Mesenchymal stem cell (in vitro differentiated cells and primary cell): ENCODE measurements around the gene HIP1.
"Not testable (repeated sequence)": the region's sequence is repeated elsewhere in the genome, so short reads cannot be mapped to it uniquely, and the experiment has no call there.

Experiments
- DNase-seq: peaks from one replicate; pipeline ENCODE4 v3.0.0-alpha.2; 2013
- H2AFZ ChIP-seq: one replicate; pipeline ENCODE4 v1.6.1; 2013; ENCODE audit warnings: low read depth, mild to moderate bottlenecking, control low read depth, inconsistent platforms, low read length, moderate library complexity
- H2AK5ac ChIP-seq: 2 replicates; pipeline ENCODE4 v1.6.1; 2013; ENCODE audit warnings: low read length, moderate library complexity, mild to moderate bottlenecking, inconsistent platforms; ENCODE audit not compliant: severe bottlenecking
- H2BK120ac ChIP-seq: one replicate; pipeline ENCODE4 v1.6.1; 2013; ENCODE audit warnings: low read depth, mild to moderate bottlenecking, inconsistent platforms, low read length, moderate library complexity
- H2BK12ac ChIP-seq, 2 experiments: one replicate each; pipeline ENCODE4 v1.6.1; 2013; ENCODE audit warnings: inconsistent platforms in 2 of 2, low read length in 2 of 2, mild to moderate bottlenecking in 2 of 2, moderate library complexity in 2 of 2, control low read depth in 1 of 2
- H2BK15ac ChIP-seq: one replicate; pipeline ENCODE4 v1.6.1; 2013; ENCODE audit warnings: mild to moderate bottlenecking, low read depth, inconsistent platforms; ENCODE audit not compliant: poor library complexity, severe bottlenecking
- H2BK5ac ChIP-seq: 2 replicates; pipeline ENCODE4 v1.6.1; 2013; ENCODE audit warnings: low read depth, mild to moderate bottlenecking, low read length, control low read depth, inconsistent platforms; ENCODE audit not compliant: poor library complexity, severe bottlenecking
- H3K14ac ChIP-seq, 2 experiments: one replicate each; pipeline ENCODE4 v1.6.1; 2013; ENCODE audit warnings: inconsistent platforms in 2 of 2, low read length in 2 of 2, control low read depth in 1 of 2, mild to moderate bottlenecking in 1 of 2, moderate library complexity in 1 of 2
- H3K18ac ChIP-seq, 2 experiments: one replicate each; pipeline ENCODE4 v1.6.1; 2013; ENCODE audit warnings: inconsistent platforms in 2 of 2, low read length in 2 of 2, control low read depth in 1 of 2, low read depth in 1 of 2, mild to moderate bottlenecking in 1 of 2
- H3K23ac ChIP-seq, 2 experiments: one replicate each; pipeline ENCODE4 v1.6.1; 2013; ENCODE audit warnings: inconsistent platforms in 2 of 2, low read length in 2 of 2, mild to moderate bottlenecking in 2 of 2, moderate library complexity in 2 of 2, control low read depth in 1 of 2
- H3K27ac ChIP-seq: 2 replicates; pipeline ENCODE4 v1.5.1; 2013; ENCODE audit warnings: mild to moderate bottlenecking, moderate library complexity, low read length, control low read depth, inconsistent platforms; ENCODE audit not compliant: poor library complexity, severe bottlenecking
- H3K27me3 ChIP-seq, 2 experiments: 2 replicates each; pipeline versions ENCODE4 v1.6.1 to v1.7.0; 2013; ENCODE audit warnings: low read length in 2 of 2, mild to moderate bottlenecking in 2 of 2, moderate library complexity in 2 of 2, control low read depth in 1 of 2, inconsistent platforms in 1 of 2; ENCODE audit not compliant: control insufficient read depth in 1 of 2, insufficient read depth in 1 of 2
- H3K36me3 ChIP-seq, 2 experiments: 2 replicates each; pipeline versions ENCODE4 v1.6.1 to v1.7.0; 2013; ENCODE audit warnings: low read length in 2 of 2, control low read depth in 1 of 2, inconsistent platforms in 1 of 2, low read depth in 1 of 2, mild to moderate bottlenecking in 1 of 2; ENCODE audit not compliant: insufficient read depth in 2 of 2, control insufficient read depth in 1 of 2
- H3K4ac ChIP-seq, 2 experiments: one replicate each; pipeline ENCODE4 v1.6.1; 2013; ENCODE audit warnings: inconsistent platforms in 2 of 2, low read length in 2 of 2, mild to moderate bottlenecking in 2 of 2, moderate library complexity in 2 of 2, control low read depth in 1 of 2, low read depth in 1 of 2
- H3K4me1 ChIP-seq: 2 replicates; pipeline ENCODE4 v1.6.1; 2013; ENCODE audit warnings: low read depth, low read length, control low read depth; ENCODE audit not compliant: control insufficient read depth, insufficient read depth
- H3K4me2 ChIP-seq: 2 replicates; pipeline ENCODE4 v1.6.1; 2013; ENCODE audit warnings: low read length, mild to moderate bottlenecking, inconsistent platforms; ENCODE audit not compliant: poor library complexity, severe bottlenecking
- H3K4me3 ChIP-seq, 2 experiments: 2 replicates each; pipeline versions ENCODE4 v1.5.1 to v1.7.0; 2013; ENCODE audit warnings: low read length in 2 of 2, mild to moderate bottlenecking in 2 of 2, control low read depth in 1 of 2, low read depth in 1 of 2; ENCODE audit not compliant: insufficient read depth in 1 of 2
- H3K79me1 ChIP-seq: replicated peaks from 2 replicates; pipeline ENCODE4 v1.6.1; 2013; ENCODE audit warnings: mild to moderate bottlenecking, control low read depth, low read length, inconsistent platforms; ENCODE audit not compliant: poor library complexity, severe bottlenecking
- H3K9ac ChIP-seq: 2 replicates; pipeline ENCODE4 v1.7.0; 2013; ENCODE audit warnings: mild to moderate bottlenecking, low read length, moderate library complexity
- H3K9me3 ChIP-seq: 2 replicates; pipeline ENCODE4 v1.7.0; 2013; ENCODE audit warnings: mild to moderate bottlenecking, low read length; ENCODE audit not compliant: control insufficient read depth
- H4K8ac ChIP-seq: one replicate; pipeline ENCODE4 v1.6.1; 2013; ENCODE audit warnings: inconsistent platforms, mild to moderate bottlenecking, low read length, moderate library complexity
- H4K91ac ChIP-seq: one replicate; pipeline ENCODE4 v1.6.1; 2013; ENCODE audit warnings: mild to moderate bottlenecking, low read length, inconsistent platforms
- WGBS: methylation state at CpG from one replicate; pipeline ENCODE4 v1.1.7; 2013; ENCODE audit warnings: mixed read lengths; 5-methylcytosine and 5-hydroxymethylcytosine counted together

The HIP1 gene

GRCh38 chr7:75614401-75614800 lies 124.3 kb downstream of the HIP1 start:
- H3K14ac ChIP-seq = no peak overlapping the region
- H3K4me2 ChIP-seq = no peak overlapping the region
- no peak overlapping the region for H3K9ac ChIP-seq
- H3K9me3 ChIP-seq = no peaks in the 10 kb centered on the region
- no peak overlapping the region for H3K18ac ChIP-seq
- no peak overlapping the region for H2BK15ac ChIP-seq
- H2BK12ac ChIP-seq = no peak overlapping the region
- H3K27me3 ChIP-seq = no peaks in the 10 kb centered on the region
- WGBS = 94% methylated on average over 2 of the region's 6 CpGs
- DNase-seq = no peak
- H2BK120ac ChIP-seq = no peak overlapping the region
- no peak overlapping the region for H3K4ac ChIP-seq
- no peak overlapping the region for H2BK5ac ChIP-seq
- peaks cover 9% of the 10 kb centered on the region for H3K4me1 ChIP-seq
- no peak overlapping the region for H4K91ac ChIP-seq
- no peak overlapping the region for H4K8ac ChIP-seq
- no peaks in the 10 kb centered on the region for H3K36me3 ChIP-seq
- H2AK5ac ChIP-seq = no peak overlapping the region
- H3K4me3 ChIP-seq = no peak overlapping the region
- H3K23ac ChIP-seq = no peak overlapping the region
- H3K79me1 ChIP-seq = peaks cover 21% of the 10 kb centered on the region
- no peak overlapping the region for H3K27ac ChIP-seq
- H2AFZ ChIP-seq = no peak overlapping the region

DNA sequence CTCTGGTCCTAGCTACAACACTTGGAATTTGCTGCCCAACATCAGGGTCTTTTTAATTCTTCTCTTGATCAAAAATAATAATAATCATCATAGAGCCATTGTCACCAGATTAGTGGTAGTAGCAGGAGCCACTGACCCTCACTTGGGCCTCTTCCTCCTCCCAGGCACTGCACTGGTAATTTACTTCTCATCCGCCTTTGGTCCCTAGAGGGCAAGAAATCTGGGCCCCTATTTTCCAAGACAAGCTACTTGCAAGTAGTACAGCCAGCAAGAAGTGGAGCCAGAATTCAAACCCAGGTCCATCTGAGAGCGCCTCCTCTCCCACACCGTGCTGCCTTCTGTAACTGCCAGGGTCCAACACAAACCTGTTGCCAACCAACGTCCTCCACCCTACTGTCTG lies 125.4 kb downstream of the HIP1 start:
- H4K8ac ChIP-seq = no peak overlapping the region
- H3K4ac ChIP-seq = no peak overlapping the region
- no peaks in the 10 kb centered on the region for H3K36me3 ChIP-seq
- no peak overlapping the region for H3K9ac ChIP-seq
- no peak overlapping the region for H2BK12ac ChIP-seq
- H3K4me2 ChIP-seq = no peak overlapping the region
- H2AFZ ChIP-seq = no peak overlapping the region
- no peak overlapping the region for H2AK5ac ChIP-seq
- H3K14ac ChIP-seq = no peak overlapping the region
- H3K27ac ChIP-seq = no peak overlapping the region
- no peak overlapping the region for H2BK120ac ChIP-seq
- 94% methylated on average over 4 of the region's 4 CpGs for WGBS
- peak overlapping the region; percentile 14 for H4K91ac ChIP-seq
- no peak overlapping the region for H3K4me3 ChIP-seq
- peaks cover 24% of the 10 kb centered on the region for H3K79me1 ChIP-seq
- H3K4me1 ChIP-seq = peaks cover 9% of the 10 kb centered on the region
- DNase-seq = no peak
- H3K23ac ChIP-seq = no peak overlapping the region
- H2BK5ac ChIP-seq = no peak overlapping the region
- H2BK15ac ChIP-seq = no peak overlapping the region
- no peaks in the 10 kb centered on the region for H3K9me3 ChIP-seq
- H3K27me3 ChIP-seq = no peaks in the 10 kb centered on the region
- no peak overlapping the region for H3K18ac ChIP-seq

DNA sequence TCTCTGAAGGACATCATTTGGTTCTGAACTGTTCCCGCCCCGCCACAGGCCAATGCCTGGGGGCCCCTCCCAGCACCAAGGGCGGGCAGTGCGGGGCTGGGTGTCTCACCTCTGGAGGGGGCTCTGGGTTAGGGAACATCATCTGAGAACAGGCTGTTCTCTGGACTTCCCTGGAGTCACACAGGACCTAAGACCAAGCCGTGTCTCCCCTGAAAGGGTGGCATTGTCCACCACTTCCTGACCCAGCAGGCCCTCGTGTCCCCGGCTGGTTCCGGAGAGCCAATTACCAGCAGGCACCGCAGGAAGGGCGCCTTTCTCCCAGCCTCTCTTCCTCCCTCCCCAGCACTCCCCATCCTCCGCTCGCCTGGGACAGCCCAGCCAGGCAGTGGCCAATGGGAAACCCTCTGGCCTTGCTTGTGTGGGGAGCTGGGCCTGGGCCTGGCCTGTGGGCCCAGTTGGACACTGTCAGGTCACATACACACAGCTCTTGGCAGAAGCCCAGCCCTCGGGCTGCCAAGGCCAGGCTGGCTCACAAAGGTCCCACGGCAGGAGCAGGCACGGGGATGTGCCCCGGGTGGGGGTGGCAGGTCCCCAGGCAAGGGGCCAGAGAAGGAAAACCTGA lies 127.1 kb downstream of the HIP1 start:
- H4K91ac ChIP-seq = peak overlapping the region; percentile 25
- H3K4me3 ChIP-seq = no peak overlapping the region
- no peaks in the 10 kb centered on the region for H3K27me3 ChIP-seq
- no peak overlapping the region for H3K4me2 ChIP-seq
- no peak overlapping the region for H3K9ac ChIP-seq
- H2BK12ac ChIP-seq = no peak overlapping the region
- H3K27ac ChIP-seq = no peak overlapping the region
- peaks cover 0 to 2% of the 10 kb centered on the region in 2 experiments for H3K36me3 ChIP-seq
- no peak overlapping the region for H2BK5ac ChIP-seq
- H3K18ac ChIP-seq = peak overlapping the region in 1 of 2 experiments; percentile 37
- H2AK5ac ChIP-seq = no peak overlapping the region
- no peaks in the 10 kb centered on the region for H3K9me3 ChIP-seq
- no peak overlapping the region for H2AFZ ChIP-seq
- peaks cover 21% of the 10 kb centered on the region for H3K79me1 ChIP-seq
- no peak overlapping the region for H3K14ac ChIP-seq
- H2BK120ac ChIP-seq = no peak overlapping the region
- peak overlapping the region; percentile 87 for H4K8ac ChIP-seq
- peaks cover 6% of the 10 kb centered on the region for H3K4me1 ChIP-seq
- WGBS = 88% methylated on average over 16 of the region's 16 CpGs
- H3K4ac ChIP-seq = peak overlapping the region in 1 of 2 experiments; percentile 6
- H3K23ac ChIP-seq = no peak overlapping the region
- no peak for DNase-seq
- H2BK15ac ChIP-seq = peak overlapping the region; percentile 63

- not testable (repeated sequence) for H3K4me2 ChIP-seq, H2BK15ac ChIP-seq, DNase-seq, H3K27ac ChIP-seq, H2AK5ac ChIP-seq, H3K23ac ChIP-seq, H2BK5ac ChIP-seq, H2BK120ac ChIP-seq, H4K8ac ChIP-seq, H3K4ac ChIP-seq, H3K9ac ChIP-seq, H3K27me3 ChIP-seq, H3K14ac ChIP-seq, H2AFZ ChIP-seq, H3K4me1 ChIP-seq, H2BK12ac ChIP-seq, H3K18ac ChIP-seq, H3K36me3 ChIP-seq, H4K91ac ChIP-seq, H3K4me3 ChIP-seq, H3K9me3 ChIP-seq
- WGBS = 90% methylated on average over 11 of the region's 11 CpGs
- peaks cover 26% of the 10 kb centered on the region for H3K79me1 ChIP-seq
Measured at GRCh38 chr7:75609416-75609815, 129.3 kb downstream of the HIP1 start.
